K562 (cell line): ENCODE results near the gene POMGNT1. TPM values are rescaled to one million over a fixed set of nuclear protein-coding genes. Genes with fewer than 3 reads are reported as not detected.

Experiments
- BHLHE40 ChIP-seq: IDR thresholded peaks from 2 replicates; pipeline ENCODE4 v1.6.1; 2011; ENCODE audit warnings: low read length, improper control_type of control experiment
- CBFA2T3 ChIP-seq: fragments of 450-650 bp; IDR thresholded peaks from 2 replicates; pipeline ENCODE4 v1.6.1; 2017
- DMBX1 ChIP-seq: fragments of 250-450 bp; sonication (Bioruptor Pico); IDR thresholded peaks from 2 replicates; pipeline ENCODE4 v1.8.0; 2022; ENCODE audit warnings: inconsistent platforms, mild to moderate bottlenecking, moderate library complexity, borderline replicate concordance
- E2F1 ChIP-seq: sonication (generic); formaldehyde crosslinking; IDR thresholded peaks from 2 replicates; pipeline ENCODE4 v1.8.1; 2023; ENCODE audit warnings: mild to moderate bottlenecking, missing genetic modification reagents, moderate library complexity
- EP300 ChIP-seq: IDR thresholded peaks from 2 replicates; pipeline ENCODE4 v1.6.1; 2012; ENCODE audit warnings: low read length, improper control_type of control experiment
- FUS ChIP-seq: fragments of 200-400 bp; formaldehyde crosslinking; optimal IDR thresholded peaks from 2 replicates; pipeline ENCODE3; 2017; ENCODE audit warnings: low read depth, low read length
- HMG20B ChIP-seq: fragments of 250-450 bp; sonication (Bioruptor Pico); IDR thresholded peaks from 2 replicates; pipeline ENCODE4 v1.5.0; 2021; ENCODE audit warnings: mild to moderate bottlenecking
- HNRNPL ChIP-seq: fragments of 200-400 bp; formaldehyde crosslinking; IDR thresholded peaks from 2 replicates; pipeline ENCODE4 v1.6.1; 2017; ENCODE audit warnings: low read depth, mild to moderate bottlenecking, low read length
- L3MBTL2 ChIP-seq: fragments of 450-650 bp; IDR thresholded peaks from 2 replicates; pipeline ENCODE4 v1.6.1; 2016; ENCODE audit warnings: mild to moderate bottlenecking, moderate library complexity
- NR3C1 ChIP-seq: sonication (generic); formaldehyde crosslinking; IDR thresholded peaks from 2 replicates; pipeline ENCODE4 v1.8.1; 2022; ENCODE audit warnings: missing genetic modification reagents
- POLR2B ChIP-seq: fragments of 450-650 bp; IDR thresholded peaks from 2 replicates; pipeline ENCODE4 v1.6.1; 2018; ENCODE audit warnings: low read depth; ENCODE audit not compliant: partially characterized antibody
- PYGO2 ChIP-seq: fragments of 450-650 bp; IDR thresholded peaks from 2 replicates; pipeline ENCODE4 v1.6.1; 2016; ENCODE audit warnings: mild to moderate bottlenecking, missing genetic modification characterization, moderate library complexity, missing compliant biosample characterization
- SMAD4 ChIP-seq: fragments of 250-450 bp; sonication (Bioruptor Pico); conservative IDR thresholded peaks from 2 replicates; pipeline ENCODE4 v1.8.0; 2021; ENCODE audit warnings: inconsistent platforms, mild to moderate bottlenecking, moderate library complexity
- SNIP1 ChIP-seq: fragments of 450-650 bp; IDR thresholded peaks from 2 replicates; pipeline ENCODE4 v1.7.1; 2017; ENCODE audit warnings: low read depth, mild to moderate bottlenecking
- ZNF23 ChIP-seq: fragments of 250-450 bp; sonication (Bioruptor Pico); IDR thresholded peaks from 2 replicates; pipeline ENCODE4 v1.4.0; 2020; ENCODE audit warnings: mild to moderate bottlenecking
- ZNF583 ChIP-seq: fragments of 250-450 bp; sonication (Bioruptor Pico); IDR thresholded peaks from 2 replicates; pipeline ENCODE4 v1.4.0; 2020
- ZNF740 ChIP-seq, 3 experiments: fragments of 200-800 bp in 1 of 3; sonication (Bioruptor generic) in 1 of 3; sonication (generic) in 1 of 3; formaldehyde crosslinking in 1 of 3; IDR thresholded peaks; 2 replicates each; pipeline versions ENCODE4 v1.6.1 to v1.8.0; 2016 to 2022; ENCODE audit warnings: mild to moderate bottlenecking in 2 of 3, missing compliant biosample characterization in 2 of 3, missing genetic modification characterization in 2 of 3, missing genetic modification reagents in 1 of 3
- polyA plus RNA-seq, 8 experiments: library from polyadenylated mRNA; depleted of rRNA in 4 of 8; stranded (reverse) in 5 of 8; unstranded in 3 of 8; fragments of >200 nt; fragmentation: Nextera tagmentation in 2 of 8; fragmentation: Illumina TruSeq in 1 of 8; extraction: Ambion mirVana in 2 of 8; extraction: Trizol in 1 of 8; gene quantifications; 2 replicates each; pipeline versions ENCODE4 v1.2.1 to v1.2.3, GENCODE V29; 2011 to 2014; ENCODE audit warnings: inconsistent platforms in 1 of 8, missing spikeins in 1 of 8
- total RNA-seq, 7 experiments: library from RNA; depleted of rRNA in 6 of 7; stranded (reverse); fragments of >200 nt in 6 of 7; fragmentation: Illumina TruSeq in 2 of 7; extraction: Trizol in 2 of 7; gene quantifications; 2 replicates each; pipeline versions ENCODE4 v1.2.1 to v1.2.3, GENCODE V29; 2011 to 2021; ENCODE audit warnings: low replicate concordance in 1 of 7
- TF ChIP-seq, protein P1 (sequence below): fragments of 450-650 bp; IDR thresholded peaks from 2 replicates; pipeline ENCODE4 v1.6.1; 2017; ENCODE audit warnings: antibody characterized with exemption, mild to moderate bottlenecking
- TF ChIP-seq, protein P2 (sequence below): sonication (generic); formaldehyde crosslinking; IDR thresholded peaks from 2 replicates; pipeline ENCODE4 v1.9.0; 2022; ENCODE audit warnings: mild to moderate bottlenecking, missing genetic modification reagents
- TF ChIP-seq, protein P3 (sequence below), 2 experiments: fragments of 250-450 bp in 1 of 2; fragments of 450-650 bp in 1 of 2; sonication (Bioruptor Pico) in 1 of 2; IDR thresholded peaks; 2 replicates each; pipeline versions ENCODE4 v1.6.1 to v1.8.0; 2016 to 2021; ENCODE audit warnings: mild to moderate bottlenecking in 2 of 2, moderate library complexity in 2 of 2, missing compliant biosample characterization in 1 of 2, missing genetic modification characterization in 1 of 2

Gene POMGNT1
- total and polyA plus RNA-seq, 9 of the 15 experiments (the other 6 are each of a cell fraction or from before 2014, with no cell fraction given): 14.1 to 58.9 (median 37.8) TPM

GRCh38 chr1:46246548-46247435 lies 48.6 kb upstream of the POMGNT1 start (continued):
- TF ChIP-seq, protein P1, sequence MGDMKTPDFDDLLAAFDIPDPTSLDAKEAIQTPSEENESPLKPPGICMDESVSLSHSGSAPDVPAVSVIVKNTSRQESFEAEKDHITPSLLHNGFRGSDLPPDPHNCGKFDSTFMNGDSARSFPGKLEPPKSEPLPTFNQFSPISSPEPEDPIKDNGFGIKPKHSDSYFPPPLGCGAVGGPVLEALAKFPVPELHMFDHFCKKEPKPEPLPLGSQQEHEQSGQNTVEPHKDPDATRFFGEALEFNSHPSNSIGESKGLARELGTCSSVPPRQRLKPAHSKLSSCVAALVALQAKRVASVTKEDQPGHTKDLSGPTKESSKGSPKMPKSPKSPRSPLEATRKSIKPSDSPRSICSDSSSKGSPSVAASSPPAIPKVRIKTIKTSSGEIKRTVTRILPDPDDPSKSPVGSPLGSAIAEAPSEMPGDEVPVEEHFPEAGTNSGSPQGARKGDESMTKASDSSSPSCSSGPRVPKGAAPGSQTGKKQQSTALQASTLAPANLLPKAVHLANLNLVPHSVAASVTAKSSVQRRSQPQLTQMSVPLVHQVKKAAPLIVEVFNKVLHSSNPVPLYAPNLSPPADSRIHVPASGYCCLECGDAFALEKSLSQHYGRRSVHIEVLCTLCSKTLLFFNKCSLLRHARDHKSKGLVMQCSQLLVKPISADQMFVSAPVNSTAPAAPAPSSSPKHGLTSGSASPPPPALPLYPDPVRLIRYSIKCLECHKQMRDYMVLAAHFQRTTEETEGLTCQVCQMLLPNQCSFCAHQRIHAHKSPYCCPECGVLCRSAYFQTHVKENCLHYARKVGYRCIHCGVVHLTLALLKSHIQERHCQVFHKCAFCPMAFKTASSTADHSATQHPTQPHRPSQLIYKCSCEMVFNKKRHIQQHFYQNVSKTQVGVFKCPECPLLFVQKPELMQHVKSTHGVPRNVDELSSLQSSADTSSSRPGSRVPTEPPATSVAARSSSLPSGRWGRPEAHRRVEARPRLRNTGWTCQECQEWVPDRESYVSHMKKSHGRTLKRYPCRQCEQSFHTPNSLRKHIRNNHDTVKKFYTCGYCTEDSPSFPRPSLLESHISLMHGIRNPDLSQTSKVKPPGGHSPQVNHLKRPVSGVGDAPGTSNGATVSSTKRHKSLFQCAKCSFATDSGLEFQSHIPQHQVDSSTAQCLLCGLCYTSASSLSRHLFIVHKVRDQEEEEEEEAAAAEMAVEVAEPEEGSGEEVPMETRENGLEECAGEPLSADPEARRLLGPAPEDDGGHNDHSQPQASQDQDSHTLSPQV: peak; percentile 65; the same call in 1 of the 2 replicates
- TF ChIP-seq FUS (no peak), NR3C1 (no peak), CBFA2T3 (no peak), HMG20B (CRISPR knock-in tag) (no peak), PYGO2 (0 out of 2 replicates have a peak, but pooled peaks have one; percentile 40), ZNF583 (CRISPR knock-in tag) (peak; percentile 56; the same call in 1 of the 2 replicates), SNIP1 (no peak), ZNF23 (CRISPR knock-in tag) (no peak), HNRNPL (no peak), DMBX1 (CRISPR knock-in tag) (0 out of 2 replicates have a peak, but pooled peaks have one; percentile 39), EP300 (peak; percentile 18; the same call in 1 of the 2 replicates), L3MBTL2 (peak; percentile 71), POLR2B (peak; percentile 67), E2F1 (CRISPR knock-in tag) (peak; percentile 63), SMAD4 (peak; percentile 58; the same call in 1 of the 2 replicates), BHLHE40 (0 out of 2 replicates have a peak, but pooled peaks have one; percentile 15), ZNF740 (CRISPR knock-in tag; IDR thresholded peaks at IDR 0.05) (peak; percentile 42; the same call in 1 of the 2 replicates), ZNF740 (tag; IDR thresholded peaks at IDR 0.05) (no peak)
- TF ChIP-seq, protein P2, sequence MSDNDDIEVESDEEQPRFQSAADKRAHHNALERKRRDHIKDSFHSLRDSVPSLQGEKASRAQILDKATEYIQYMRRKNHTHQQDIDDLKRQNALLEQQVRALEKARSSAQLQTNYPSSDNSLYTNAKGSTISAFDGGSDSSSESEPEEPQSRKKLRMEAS (CRISPR knock-in tag): peak; percentile 93
- TF ChIP-seq, protein P3, sequence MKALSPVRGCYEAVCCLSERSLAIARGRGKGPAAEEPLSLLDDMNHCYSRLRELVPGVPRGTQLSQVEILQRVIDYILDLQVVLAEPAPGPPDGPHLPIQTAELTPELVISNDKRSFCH (CRISPR knock-in tag; IDR thresholded peaks at IDR 0.05): no peak
- TF ChIP-seq, protein P3 (tag; IDR thresholded peaks at IDR 0.05): peak; percentile 52; the same call in 1 of the 2 replicates
